Dendritic cell treated with granulocyte-macrophage colony-stimulating factor and Interleukin-4, amounts not matched to agents 40 ng/mL and 50 ng/mL, for 4 days (primary cell): ENCODE measurements around the gene UGT1A7.

ENCODE experiments used
- H3K27ac Mint-ChIP-seq: one replicate; pipeline ENCODE4 v1.8.0; 2022; ENCODE audit warnings: mild to moderate bottlenecking, mixed read lengths
- H3K27me3 Mint-ChIP-seq: one replicate; pipeline ENCODE4 v1.8.0; 2022; ENCODE audit warnings: mild to moderate bottlenecking, mixed read lengths
- H3K36me3 Mint-ChIP-seq: one replicate; pipeline ENCODE4 v1.8.0; 2022; ENCODE audit warnings: low read depth, mixed read lengths
- H3K4me1 Mint-ChIP-seq: one replicate; pipeline ENCODE4 v1.8.0; 2022; ENCODE audit warnings: low read depth, mixed read lengths
- H3K4me3 Mint-ChIP-seq: one replicate; pipeline ENCODE4 v1.8.0; 2022; ENCODE audit warnings: mild to moderate bottlenecking, moderate library complexity, mixed read lengths
- H3K9me3 Mint-ChIP-seq: one replicate; pipeline ENCODE4 v1.8.0; 2022; ENCODE audit warnings: mixed read lengths
- intact Hi-C: fragments of 100-400 bp; cut with micrococcal nuclease; formaldehyde crosslinking; loops from one replicate; pipeline ENCODE4 v1.15.0; 2022

Gene UGT1A7

DNA sequence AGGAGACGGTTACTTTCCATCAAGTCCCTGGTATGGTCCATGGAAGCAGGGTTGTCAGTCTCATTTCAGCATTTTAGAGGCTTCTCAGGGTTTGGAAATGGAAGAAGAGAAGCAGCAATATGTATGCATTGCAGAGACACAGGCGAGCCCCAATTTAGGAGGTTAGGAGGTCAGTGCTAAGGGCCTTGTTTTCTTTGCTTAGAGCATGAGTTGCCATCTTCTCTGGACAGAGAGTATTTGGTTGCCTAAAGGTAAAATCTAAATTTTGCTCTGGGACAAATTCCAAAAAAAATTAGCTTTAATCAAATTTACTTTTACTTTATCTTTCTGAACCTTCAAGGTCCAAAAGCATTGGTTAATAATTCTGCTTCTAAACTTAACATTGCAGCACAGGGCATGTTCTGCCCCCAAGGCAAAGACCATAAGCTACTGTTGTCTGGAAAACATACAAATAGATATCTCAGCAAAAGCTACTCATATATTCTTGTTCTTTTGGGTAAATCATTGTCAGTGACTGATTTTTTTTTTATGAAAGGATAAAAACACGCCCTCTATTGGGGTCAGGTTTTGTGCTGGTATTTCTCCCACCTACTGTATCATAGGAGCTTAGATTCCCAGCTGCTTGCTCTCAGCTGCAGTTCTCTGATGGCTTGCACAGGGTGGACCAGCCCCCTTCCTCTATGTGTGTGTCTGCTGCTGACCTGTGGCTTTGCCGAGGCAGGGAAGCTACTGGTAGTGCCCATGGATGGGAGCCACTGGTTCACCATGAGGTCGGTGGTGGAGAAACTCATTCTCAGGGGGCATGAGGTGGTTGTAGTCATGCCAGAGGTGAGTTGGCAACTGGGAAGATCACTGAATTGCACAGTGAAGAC, 10.2 kb upstream of the UGT1A7 start, which contains the start of gene UGT1A9:
UGT1A9 (plus strand) TSS at position 609 of the 872 bp plus-strand sequence; CDS start at position 646, 37 bp downstream.
- intact Hi-C loops: no loop called here
- Mint-ChIP-seq H3K9me3 (no peaks in the 10 kb centered on the region), H3K36me3 (no peaks in the 10 kb centered on the region), H3K4me1 (no peaks in the 10 kb centered on the region), H3K27me3 (no peaks in the 10 kb centered on the region), H3K4me3 (no peak within 1 kb of the TSS), H3K27ac (no peak within 1 kb of the TSS)

DNA sequence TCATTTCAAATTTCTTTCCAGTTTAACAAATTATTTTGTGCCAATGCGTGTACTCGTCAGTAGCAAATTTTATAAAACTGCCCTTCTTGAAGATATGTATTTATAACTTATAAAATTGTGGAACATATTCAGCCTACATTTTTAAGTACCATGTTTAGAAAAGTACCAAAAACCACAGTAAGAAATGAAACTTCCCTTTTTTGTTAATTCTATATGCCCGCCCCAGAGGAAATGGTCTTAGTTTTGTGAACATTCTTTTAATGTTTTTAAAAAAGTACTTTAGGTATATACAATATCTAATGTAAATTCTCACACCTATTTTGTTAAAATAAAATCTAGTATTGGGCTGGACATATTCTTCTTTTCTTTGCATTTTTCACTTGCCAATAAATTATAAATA, 8.8 kb upstream of the UGT1A7 start:
- Mint-ChIP-seq H3K9me3 (no peaks in the 10 kb centered on the region), H3K4me1 (no peaks in the 10 kb centered on the region), H3K27me3 (no peaks in the 10 kb centered on the region), H3K4me3 (no peak overlapping the region), H3K36me3 (no peaks in the 10 kb centered on the region), H3K27ac (no peak overlapping the region)
- intact Hi-C loops: no loop called here

DNA sequence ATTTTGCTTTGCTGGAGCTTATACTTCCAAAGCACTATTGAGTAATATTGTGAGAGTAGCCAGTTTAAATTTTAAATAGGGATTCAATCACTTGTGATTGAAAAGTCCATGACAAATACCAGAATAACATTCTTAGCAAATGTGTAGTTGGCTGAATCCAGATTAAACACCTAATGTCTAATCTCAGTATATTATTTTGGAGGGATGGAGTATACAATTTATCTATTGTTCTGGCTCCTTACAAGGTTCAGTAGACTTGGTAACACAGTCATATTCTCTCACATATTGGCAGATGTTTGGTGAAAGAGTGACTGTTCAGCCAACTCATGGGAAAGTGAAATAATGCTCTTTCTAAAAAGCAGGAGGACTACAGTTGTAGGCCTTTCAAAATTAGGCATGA, 7.8 kb upstream of the UGT1A7 start:
- Mint-ChIP-seq H3K4me1 (no peaks in the 10 kb centered on the region), H3K4me3 (no peak overlapping the region), H3K9me3 (no peaks in the 10 kb centered on the region), H3K27me3 (no peaks in the 10 kb centered on the region), H3K27ac (no peak overlapping the region), H3K36me3 (no peaks in the 10 kb centered on the region)
- intact Hi-C loops: no loop called here

DNA sequence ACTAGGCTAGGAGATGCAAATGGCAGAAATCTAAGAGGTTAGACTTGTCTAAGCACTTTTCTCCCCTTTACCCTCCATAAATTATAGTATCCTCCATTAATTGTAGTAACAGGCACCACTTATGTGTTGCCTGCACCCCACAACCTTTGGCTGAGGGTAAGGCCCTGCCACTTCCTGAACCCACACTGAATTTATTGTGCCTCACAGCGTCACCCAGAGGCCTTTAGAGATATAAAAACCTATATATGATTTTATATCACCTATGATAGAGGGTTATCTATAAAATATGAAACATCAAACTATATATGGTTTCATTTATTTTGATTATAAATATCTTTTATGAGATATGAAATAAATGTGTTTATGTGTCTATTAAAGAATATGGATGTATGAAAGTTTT, 7.4 kb upstream of the UGT1A7 start:
- intact Hi-C loops: no loop called here

DNA sequence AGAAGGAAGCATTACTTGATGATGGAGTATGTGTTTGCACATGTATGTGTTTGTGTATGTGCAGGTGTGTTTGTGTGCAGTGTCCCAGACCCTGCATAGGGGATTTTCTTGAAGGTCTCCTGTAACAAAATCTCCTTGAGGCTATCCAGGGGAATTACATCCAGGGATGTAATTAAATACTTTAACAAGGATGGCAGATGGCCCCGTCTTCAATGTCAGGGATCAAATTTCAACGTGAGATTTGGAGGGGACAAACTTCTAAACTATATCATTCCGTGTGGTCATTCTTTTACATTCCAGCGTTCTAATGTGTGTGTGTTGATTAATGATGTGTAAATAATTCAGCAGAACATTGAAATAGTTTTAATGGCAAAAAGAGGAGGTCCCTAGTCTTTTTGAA, 6.7 kb upstream of the UGT1A7 start:
- H3K4me1 Mint-ChIP-seq: no peaks in the 10 kb centered on the region
- H3K4me3 Mint-ChIP-seq: no peak overlapping the region
- no peak overlapping the region for H3K27ac Mint-ChIP-seq
- H3K9me3 Mint-ChIP-seq: no peaks in the 10 kb centered on the region
- no peaks in the 10 kb centered on the region for H3K27me3 Mint-ChIP-seq
- H3K36me3 Mint-ChIP-seq: no peaks in the 10 kb centered on the region
- intact Hi-C loops: no loop called here

More for the DNA sequence above, 7.4 kb upstream of the UGT1A7 start:
- Mint-ChIP-seq H3K27me3 (no peaks in the 10 kb centered on the region), H3K27ac (no peak overlapping the region), H3K4me3 (no peak overlapping the region), H3K36me3 (no peaks in the 10 kb centered on the region), H3K9me3 (no peaks in the 10 kb centered on the region), H3K4me1 (no peaks in the 10 kb centered on the region)

DNA sequence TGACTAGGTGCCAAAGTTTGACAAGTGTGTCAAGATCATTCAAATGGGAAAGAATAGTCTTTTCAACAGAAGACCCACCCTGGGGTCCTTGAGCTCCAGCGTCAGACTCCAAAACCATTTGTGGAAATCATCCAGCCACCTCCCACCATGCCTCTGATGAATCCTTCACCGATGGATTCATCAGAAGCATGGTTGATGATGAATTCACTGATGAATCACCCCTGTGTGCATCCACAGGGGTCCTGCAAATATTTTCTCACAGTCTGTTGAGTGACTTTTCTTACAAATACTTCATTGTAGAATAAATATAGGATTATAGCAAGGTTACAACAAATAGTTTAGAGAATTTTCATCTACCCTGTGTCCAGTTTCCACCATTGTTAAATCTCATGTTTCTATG, 5.7 kb upstream of the UGT1A7 start:
- no peaks in the 10 kb centered on the region for H3K27me3 Mint-ChIP-seq
- H3K4me1 Mint-ChIP-seq: no peaks in the 10 kb centered on the region
- H3K9me3 Mint-ChIP-seq: no peaks in the 10 kb centered on the region
- intact Hi-C loops: no loop called here
- H3K4me3 Mint-ChIP-seq: no peak overlapping the region
- H3K36me3 Mint-ChIP-seq: no peaks in the 10 kb centered on the region
- no peak overlapping the region for H3K27ac Mint-ChIP-seq

DNA sequence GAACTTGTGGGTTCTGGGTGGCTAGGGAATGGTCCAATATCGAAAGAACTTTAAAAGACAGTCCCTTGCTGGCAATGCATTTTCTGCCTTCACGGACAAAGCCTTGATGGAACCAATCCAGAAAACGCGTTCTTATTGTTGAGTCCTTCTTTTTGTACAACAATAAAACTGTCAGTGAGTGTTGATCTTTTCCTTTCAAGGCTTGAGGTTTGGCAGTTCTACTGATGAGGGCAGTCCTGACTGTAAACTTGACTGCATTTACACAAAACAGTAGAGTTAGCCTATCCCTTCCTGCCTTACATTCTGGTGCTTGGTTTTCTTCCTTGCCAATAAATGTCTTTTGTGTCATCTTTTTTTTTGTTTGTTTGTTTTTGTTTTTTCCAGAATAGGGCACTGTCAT, 2.5 kb upstream of the UGT1A7 start:
- Mint-ChIP-seq H3K4me3 (no peak overlapping the region), H3K27me3 (no peaks in the 10 kb centered on the region), H3K9me3 (no peaks in the 10 kb centered on the region), H3K36me3 (no peaks in the 10 kb centered on the region), H3K27ac (no peak overlapping the region), H3K4me1 (no peaks in the 10 kb centered on the region)
- intact Hi-C loops: no loop called here

DNA sequence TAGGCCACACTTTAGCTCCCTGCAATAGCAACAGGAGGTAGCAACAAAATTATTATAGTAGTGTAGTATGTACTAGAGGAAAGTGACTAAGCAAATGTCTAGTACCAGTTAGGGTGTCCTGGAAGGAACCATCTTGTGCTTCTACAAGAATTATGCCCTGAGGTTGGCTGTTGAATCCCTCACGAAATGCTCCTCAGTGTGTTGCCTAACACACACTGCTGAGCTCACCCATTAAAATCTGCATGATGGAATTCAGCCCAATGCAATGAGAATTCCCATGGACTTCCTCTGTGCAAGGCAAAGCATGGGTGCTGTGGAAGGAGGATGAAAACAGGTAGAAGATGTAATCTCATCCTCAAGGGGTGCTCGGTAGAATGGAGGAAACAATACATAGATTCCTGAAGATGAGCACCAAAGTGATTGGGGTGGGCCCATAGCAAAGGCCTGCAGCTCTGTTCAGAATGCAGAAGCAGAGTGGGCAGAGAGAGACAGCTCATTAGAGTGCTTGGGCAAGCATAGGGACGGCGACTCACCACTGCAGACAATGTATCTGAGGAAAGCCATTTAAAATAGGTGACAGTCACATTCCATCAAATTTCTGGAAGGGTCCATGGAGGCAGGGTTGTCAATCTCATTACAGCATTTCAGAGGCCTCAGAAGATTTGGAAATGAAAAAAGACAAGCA, 1.2 kb upstream of the UGT1A7 start:
- Mint-ChIP-seq H3K27ac (no peak overlapping the region), H3K27me3 (no peaks in the 10 kb centered on the region), H3K4me3 (no peak overlapping the region), H3K4me1 (no peaks in the 10 kb centered on the region), H3K36me3 (no peaks in the 10 kb centered on the region), H3K9me3 (no peaks in the 10 kb centered on the region)
- intact Hi-C loops: no loop called here

DNA sequence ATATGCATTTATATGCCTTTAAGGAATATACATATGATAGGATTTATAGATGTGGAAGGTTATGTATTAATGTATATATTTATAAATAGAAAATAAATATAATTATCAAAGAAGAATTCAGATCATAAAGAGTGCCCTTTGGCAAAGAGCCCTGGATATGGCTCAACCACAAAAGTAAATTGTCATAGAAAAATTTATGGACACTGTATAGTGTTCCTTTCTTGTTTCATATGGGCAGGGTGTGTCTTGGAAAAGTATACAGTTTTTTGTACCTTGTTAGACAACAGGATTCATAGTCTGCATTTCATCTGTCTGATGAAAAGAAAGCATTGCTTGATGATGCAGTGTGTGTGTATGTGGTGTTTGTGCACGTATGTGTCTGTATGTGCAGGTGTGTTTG, 2.9 kb downstream of the UGT1A7 start:
- no peaks in the 10 kb centered on the region for H3K4me1 Mint-ChIP-seq
- H3K9me3 Mint-ChIP-seq: no peaks in the 10 kb centered on the region
- H3K36me3 Mint-ChIP-seq: no peaks in the 10 kb centered on the region
- H3K27ac Mint-ChIP-seq: no peak overlapping the region
- H3K4me3 Mint-ChIP-seq: no peak overlapping the region
- intact Hi-C loops: no loop called here
- H3K27me3 Mint-ChIP-seq: no peaks in the 10 kb centered on the region

DNA sequence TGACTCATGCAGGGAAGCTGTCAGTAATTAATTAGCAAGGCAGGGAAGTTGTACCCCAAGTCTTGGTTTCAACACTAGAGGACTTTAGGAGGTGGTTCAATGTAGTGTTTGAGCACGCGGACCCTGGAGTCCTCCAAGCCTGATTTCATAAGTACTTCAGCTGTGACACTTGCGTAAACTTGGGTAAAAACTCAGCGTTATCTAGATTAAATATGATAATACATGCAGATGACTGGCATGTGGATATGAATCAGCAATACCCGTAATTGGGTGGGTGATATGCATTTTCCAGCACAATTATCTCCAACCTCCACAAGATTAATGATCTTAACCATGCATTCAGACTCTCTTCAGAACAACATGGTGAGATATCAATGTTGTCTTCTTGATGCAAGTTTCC, 5.2 kb downstream of the UGT1A7 start:
- no peaks in the 10 kb centered on the region for H3K36me3 Mint-ChIP-seq
- H3K27ac Mint-ChIP-seq: no peak overlapping the region
- no peaks in the 10 kb centered on the region for H3K9me3 Mint-ChIP-seq
- no peak overlapping the region for H3K4me3 Mint-ChIP-seq
- no peaks in the 10 kb centered on the region for H3K4me1 Mint-ChIP-seq
- intact Hi-C loops: no loop called here
- H3K27me3 Mint-ChIP-seq: no peaks in the 10 kb centered on the region

DNA sequence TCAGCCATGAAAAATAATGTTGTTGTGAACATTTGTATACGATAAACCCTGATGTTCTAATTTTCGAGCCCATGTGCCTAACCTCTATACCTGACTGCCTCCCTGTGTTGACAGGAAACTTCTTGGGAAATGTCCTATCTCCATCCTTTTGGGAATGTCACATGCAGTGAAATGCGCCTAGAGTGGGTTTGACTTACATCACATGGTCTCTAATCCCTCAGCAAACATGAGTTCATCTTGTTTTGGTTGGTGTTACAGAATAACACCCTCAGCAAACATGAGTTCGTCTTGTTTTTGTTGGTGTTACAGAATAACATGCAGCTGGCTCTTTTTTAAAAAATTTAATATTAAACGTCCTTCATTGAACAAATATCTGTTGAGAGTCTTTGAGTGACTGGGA, 6.6 kb downstream of the UGT1A7 start:
- Mint-ChIP-seq H3K4me3 (no peak overlapping the region), H3K27me3 (no peaks in the 10 kb centered on the region), H3K36me3 (no peaks in the 10 kb centered on the region), H3K9me3 (no peaks in the 10 kb centered on the region), H3K4me1 (no peaks in the 10 kb centered on the region), H3K27ac (no peak overlapping the region)
- intact Hi-C loops: no loop called here

DNA sequence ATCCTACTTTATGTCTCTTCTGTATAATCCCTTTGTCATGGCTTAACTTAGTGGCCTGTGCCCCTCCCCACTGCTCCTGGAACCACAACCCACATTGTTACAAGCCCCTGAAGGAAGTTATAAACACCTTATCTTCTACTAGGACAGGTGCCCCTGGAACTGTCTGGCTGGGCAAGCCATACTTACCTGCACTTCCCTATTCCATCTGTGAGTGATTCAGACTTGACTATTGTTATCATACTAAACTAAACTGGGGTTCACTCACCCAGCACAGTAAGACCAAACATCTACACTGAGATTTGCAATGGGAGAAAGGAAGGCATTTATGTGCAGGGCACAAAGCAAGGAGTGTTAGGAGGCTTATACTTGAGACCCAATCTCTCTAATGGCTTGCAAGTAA, 7.3 kb downstream of the UGT1A7 start:
- H3K27ac Mint-ChIP-seq: no peak overlapping the region
- no peaks in the 10 kb centered on the region for H3K9me3 Mint-ChIP-seq
- H3K4me3 Mint-ChIP-seq: no peak overlapping the region
- H3K36me3 Mint-ChIP-seq: no peaks in the 10 kb centered on the region
- H3K27me3 Mint-ChIP-seq: no peaks in the 10 kb centered on the region
- H3K4me1 Mint-ChIP-seq: no peaks in the 10 kb centered on the region
- intact Hi-C loops: no loop called here

DNA sequence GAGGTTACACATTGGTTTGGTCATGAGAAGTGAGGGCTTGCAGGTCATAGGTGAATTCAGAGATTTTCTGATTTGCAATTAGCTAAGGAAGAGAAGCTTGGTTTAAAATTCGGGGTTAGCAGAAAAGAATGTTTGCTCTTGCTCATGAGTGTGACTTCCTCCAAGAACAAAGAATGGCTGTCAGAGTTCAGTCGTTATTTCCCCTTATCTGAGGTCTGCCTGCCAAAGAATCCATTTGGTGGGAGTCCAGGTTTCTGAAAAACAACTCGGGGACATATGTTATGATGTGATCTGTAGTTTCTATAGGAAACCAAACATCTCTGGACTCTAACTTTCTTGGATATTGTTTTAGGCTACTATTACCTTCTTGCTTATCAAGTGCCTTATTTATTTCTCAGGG, 7.8 kb downstream of the UGT1A7 start:
- H3K27me3 Mint-ChIP-seq: no peaks in the 10 kb centered on the region
- H3K4me1 Mint-ChIP-seq: no peaks in the 10 kb centered on the region
- H3K4me3 Mint-ChIP-seq: no peak overlapping the region
- H3K27ac Mint-ChIP-seq: no peak overlapping the region
- intact Hi-C loops: no loop called here
- no peaks in the 10 kb centered on the region for H3K36me3 Mint-ChIP-seq
- no peaks in the 10 kb centered on the region for H3K9me3 Mint-ChIP-seq

DNA sequence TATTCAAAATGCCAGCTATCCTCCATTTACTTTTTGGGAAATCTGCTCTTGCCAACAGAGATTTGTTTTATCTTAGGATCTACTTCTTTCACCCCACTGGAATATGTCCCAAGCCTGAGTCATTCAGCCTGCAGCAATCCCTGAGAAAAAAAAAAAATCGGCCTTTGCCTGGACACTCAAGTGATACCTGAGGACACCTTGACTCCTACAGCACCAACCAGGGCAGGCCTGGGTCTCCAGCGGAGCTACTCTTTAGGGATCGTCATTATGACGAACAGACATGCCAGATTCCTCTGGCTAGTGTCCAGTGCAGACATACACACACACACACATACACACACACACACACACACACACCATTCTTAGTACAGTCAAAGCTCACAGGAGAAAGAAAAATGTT, 8.7 kb downstream of the UGT1A7 start:
- Mint-ChIP-seq H3K27me3 (no peaks in the 10 kb centered on the region), H3K27ac (no peak overlapping the region), H3K4me3 (no peak overlapping the region), H3K4me1 (no peaks in the 10 kb centered on the region), H3K36me3 (no peaks in the 10 kb centered on the region), H3K9me3 (no peaks in the 10 kb centered on the region)
- intact Hi-C loops: no loop called here
